Muscle layer of duodenum (tissue), 2 donors: ENCODE data around the gene DNAJC3.

Experiments
- H3K27ac ChIP-seq: one replicate; pipeline ENCODE4 v1.7.0; 2013; ENCODE audit warnings: mild to moderate bottlenecking, low read length
- H3K27me3 ChIP-seq: one replicate; pipeline ENCODE4 v1.7.0; 2013; ENCODE audit warnings: low read depth, mild to moderate bottlenecking, control low read depth, low read length
- H3K36me3 ChIP-seq, 2 donors: one replicate each; pipeline ENCODE4 v1.7.0; 2013; ENCODE audit warnings: low read length in 2 of 2, control low read depth in 1 of 2, mild to moderate bottlenecking in 1 of 2; ENCODE audit not compliant: insufficient read depth in 2 of 2, control insufficient read depth in 1 of 2
- H3K4me1 ChIP-seq, 2 donors: one replicate each; pipeline ENCODE4 v1.7.0; 2013; ENCODE audit warnings: low read length in 2 of 2, mild to moderate bottlenecking in 2 of 2, control low read depth in 1 of 2, moderate library complexity in 1 of 2; ENCODE audit not compliant: insufficient read depth in 2 of 2, control insufficient read depth in 1 of 2
- H3K4me3 ChIP-seq, 2 donors: one replicate each; pipeline ENCODE4 v1.7.0; 2013; ENCODE audit warnings: low read length in 2 of 2, low read depth in 1 of 2, mild to moderate bottlenecking in 1 of 2
- H3K9me3 ChIP-seq, 2 donors: one replicate each; pipeline ENCODE4 v1.7.0; 2013; ENCODE audit warnings: low read length in 2 of 2, control low read depth in 1 of 2, mild to moderate bottlenecking in 1 of 2; ENCODE audit not compliant: control insufficient read depth in 1 of 2
- donor health status: healthy.

The DNAJC3 gene

GRCh38 chr13:95676762-95677563 lies at the start of gene DNAJC3:
Gene DNAJC3, plus strand, starts transcription at chr13:95677139. Its CDS starts 117 bp downstream, at chr13:95677256.
- Histone ChIP-seq H3K4me1 (peaks cover 7 to 34% of the 10 kb centered on the region in 2 donors), H3K27me3 (no peaks in the 10 kb centered on the region)

GRCh38 chr13:95627590-95627989 lies 49.3 kb upstream of the DNAJC3 start:
- no peaks in the 10 kb centered on the region for H3K4me1 ChIP-seq
- H3K27me3 ChIP-seq: no peaks in the 10 kb centered on the region
- no peak overlapping the region for H3K27ac ChIP-seq
- peaks cover 5 to 49% of the 10 kb centered on the region in 2 donors for H3K36me3 ChIP-seq
- no peak overlapping the region for H3K4me3 ChIP-seq
- no peaks in the 10 kb centered on the region for H3K9me3 ChIP-seq

More at GRCh38 chr13:95676762-95677563, at the start of gene DNAJC3:
- Histone ChIP-seq H3K9me3 (peaks cover 0 to 2% of the 10 kb centered on the region in 2 donors), H3K27ac (peak within 1 kb of the TSS; percentile 96), H3K4me3 (peak within 1 kb of the TSS; percentile 86 to 94), H3K36me3 (peaks cover 0 to 9% of the 10 kb centered on the region in 2 donors)

GRCh38 chr13:95628488-95628887 lies 48.5 kb upstream of the DNAJC3 start:
- Histone ChIP-seq H3K4me1 (no peaks in the 10 kb centered on the region), H3K36me3 (peaks cover 5 to 49% of the 10 kb centered on the region in 2 donors)

GRCh38 chr13:95629071-95629470 lies 47.9 kb upstream of the DNAJC3 start:
- H3K4me3 ChIP-seq: no peak overlapping the region
- H3K27ac ChIP-seq: no peak overlapping the region
- no peaks in the 10 kb centered on the region for H3K9me3 ChIP-seq
- no peaks in the 10 kb centered on the region for H3K4me1 ChIP-seq
- H3K36me3 ChIP-seq: peaks cover 5 to 48% of the 10 kb centered on the region in 2 donors
- no peaks in the 10 kb centered on the region for H3K27me3 ChIP-seq

More at GRCh38 chr13:95628488-95628887, 48.5 kb upstream of the DNAJC3 start:
- H3K27me3 ChIP-seq: no peaks in the 10 kb centered on the region
- H3K27ac ChIP-seq: no peak overlapping the region
- H3K4me3 ChIP-seq: no peak overlapping the region
- H3K9me3 ChIP-seq: no peaks in the 10 kb centered on the region

GRCh38 chr13:95630593-95630992 lies 46.3 kb upstream of the DNAJC3 start:
- Histone ChIP-seq H3K27me3 (no peaks in the 10 kb centered on the region), H3K27ac (no peak overlapping the region), H3K4me3 (no peak overlapping the region), H3K4me1 (no peaks in the 10 kb centered on the region), H3K9me3 (no peaks in the 10 kb centered on the region), H3K36me3 (peaks cover 5 to 45% of the 10 kb centered on the region in 2 donors)

GRCh38 chr13:95636853-95637252 lies 40.1 kb upstream of the DNAJC3 start:
- Histone ChIP-seq H3K36me3 (peaks cover 4 to 9% of the 10 kb centered on the region in 2 donors), H3K9me3 (no peaks in the 10 kb centered on the region), H3K27ac (no peak overlapping the region), H3K4me3 (no peak overlapping the region), H3K4me1 (peaks cover 0 to 9% of the 10 kb centered on the region in 2 donors), H3K27me3 (peaks cover 7% of the 10 kb centered on the region)

- peaks cover 0 to 31% of the 10 kb centered on the region in 2 donors for H3K4me1 ChIP-seq
- H3K36me3 ChIP-seq: peaks cover 0 to 4% of the 10 kb centered on the region in 2 donors
- peaks cover 13% of the 10 kb centered on the region for H3K27me3 ChIP-seq
- peak overlapping the region; percentile 16 to 66 for H3K4me3 ChIP-seq
- no peak overlapping the region for H3K27ac ChIP-seq
- H3K9me3 ChIP-seq: no peaks in the 10 kb centered on the region
Observed at GRCh38 chr13:95641291-95642027, 35.5 kb upstream of the DNAJC3 start.

GRCh38 chr13:95642028-95642621 lies 34.8 kb upstream of the DNAJC3 start:
- Histone ChIP-seq H3K27me3 (peaks cover 13% of the 10 kb centered on the region), H3K27ac (no peak overlapping the region), H3K4me1 (peaks cover 0 to 31% of the 10 kb centered on the region in 2 donors), H3K36me3 (no peaks in the 10 kb centered on the region), H3K9me3 (no peaks in the 10 kb centered on the region), H3K4me3 (peak overlapping the region; percentile 37 to 66)

- no peaks in the 10 kb centered on the region for H3K9me3 ChIP-seq
- no peaks in the 10 kb centered on the region for H3K36me3 ChIP-seq
- H3K4me3 ChIP-seq: peak overlapping the region; percentile 63 to 91
- H3K4me1 ChIP-seq: peaks cover 0 to 31% of the 10 kb centered on the region in 2 donors
- peaks cover 13% of the 10 kb centered on the region for H3K27me3 ChIP-seq
- no peak overlapping the region for H3K27ac ChIP-seq
Observed at GRCh38 chr13:95642999-95643398, 33.9 kb upstream of the DNAJC3 start.

- Histone ChIP-seq H3K9me3 (no peaks in the 10 kb centered on the region), H3K4me1 (peaks cover 0 to 31% of the 10 kb centered on the region in 2 donors), H3K27ac (no peak overlapping the region), H3K36me3 (no peaks in the 10 kb centered on the region), H3K27me3 (peaks cover 13% of the 10 kb centered on the region), H3K4me3 (peak overlapping the region; percentile 63 to 91)
Observed at GRCh38 chr13:95643571-95643935, 33.4 kb upstream of the DNAJC3 start.
